Measurements from ENCODE around the gene G6PC3. TPM values are rescaled to one million over a fixed set of nuclear protein-coding genes. Genes with fewer than 3 reads are reported as not detected.
A peak's percentile ranks its signal among the peaks of the same experiment; 100 is the strongest.

The G6PC3 gene
- total RNA-seq, 4 donors from 2014 or later: 10.9 to 14.8 (median 12.1) TPM

GRCh38 chr17:44123356-44124117 is 53.0 kb downstream of the G6PC3 start, which contains the start of gene HDAC5:
TSS of gene HDAC5 (minus strand) at chr17:44123641. CDS start at chr17:44117515, 6,126 bp downstream.
- WGBS, 2 donors: 0 to 1% methylated on average over 17 to 35 of the region's 78 CpGs
- TF ChIP-seq POLR2A (IDR thresholded peaks at IDR 0.05): peak in 1 of 2 donors; percentile 66
- TF ChIP-seq, protein P1, sequence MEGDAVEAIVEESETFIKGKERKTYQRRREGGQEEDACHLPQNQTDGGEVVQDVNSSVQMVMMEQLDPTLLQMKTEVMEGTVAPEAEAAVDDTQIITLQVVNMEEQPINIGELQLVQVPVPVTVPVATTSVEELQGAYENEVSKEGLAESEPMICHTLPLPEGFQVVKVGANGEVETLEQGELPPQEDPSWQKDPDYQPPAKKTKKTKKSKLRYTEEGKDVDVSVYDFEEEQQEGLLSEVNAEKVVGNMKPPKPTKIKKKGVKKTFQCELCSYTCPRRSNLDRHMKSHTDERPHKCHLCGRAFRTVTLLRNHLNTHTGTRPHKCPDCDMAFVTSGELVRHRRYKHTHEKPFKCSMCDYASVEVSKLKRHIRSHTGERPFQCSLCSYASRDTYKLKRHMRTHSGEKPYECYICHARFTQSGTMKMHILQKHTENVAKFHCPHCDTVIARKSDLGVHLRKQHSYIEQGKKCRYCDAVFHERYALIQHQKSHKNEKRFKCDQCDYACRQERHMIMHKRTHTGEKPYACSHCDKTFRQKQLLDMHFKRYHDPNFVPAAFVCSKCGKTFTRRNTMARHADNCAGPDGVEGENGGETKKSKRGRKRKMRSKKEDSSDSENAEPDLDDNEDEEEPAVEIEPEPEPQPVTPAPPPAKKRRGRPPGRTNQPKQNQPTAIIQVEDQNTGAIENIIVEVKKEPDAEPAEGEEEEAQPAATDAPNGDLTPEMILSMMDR (IDR thresholded peaks at IDR 0.05): peak in 1 of 3 donors; percentile 28
- intact Hi-C loops (cut with DNase I; ENCODE audit: low total_unique reads): no loop called here
- peak; percentile 94 to 99 for DNase-seq (ENCODE audit: low spot score in 2 of 2)
- H3K4me3 ChIP-seq (ENCODE audit: low read depth, poor library complexity, severe bottlenecking): peak within 1 kb of the TSS; percentile 99

DNA sequence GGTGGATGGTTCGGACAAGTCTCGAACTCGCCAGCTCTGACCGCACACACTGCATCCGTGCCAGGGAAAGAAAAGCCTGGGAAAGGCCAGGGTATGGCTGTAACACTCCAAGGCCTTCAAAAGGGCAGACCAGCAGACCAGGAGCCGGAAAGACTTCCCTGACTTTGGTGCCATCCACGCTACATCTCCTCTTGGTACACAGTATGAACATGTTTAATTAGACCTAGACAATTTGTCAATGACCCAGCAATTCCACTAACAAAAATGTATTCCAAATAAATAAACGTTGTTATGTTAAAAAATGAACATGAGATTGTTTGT is 53.5 kb downstream of the G6PC3 start:
- H3K4me3 ChIP-seq (ENCODE audit: low read depth, poor library complexity, severe bottlenecking): peak overlapping the region; percentile 26
- 0 to 2% methylated on average over 8 of the region's 8 CpGs for WGBS, 2 donors
- DNase-seq (ENCODE audit: low spot score in 2 of 2): no peak
- TF ChIP-seq, protein P1 (IDR thresholded peaks at IDR 0.05): no peak
- TF ChIP-seq POLR2A (IDR thresholded peaks at IDR 0.05): no peak
- intact Hi-C loops (cut with DNase I; ENCODE audit: low total_unique reads): no loop called here

Other genes starting within 250 kb of the G6PC3 start
- 1 to 10 TPM; 1.9 to 8.9 (median 6.3) TPM for gene MPP3, start 237.6 kb upstream of the G6PC3 start, total RNA-seq
- gene CD300LG, start 223.6 kb upstream of the G6PC3 start, total RNA-seq: 1 to 10 TPM; 6.2 to 9.7 (median 9.0) TPM
- gene MPP2, start 163.2 kb upstream of the G6PC3 start, total RNA-seq: 10 to 100 TPM in 1 of 4 donors, 1 to 10 TPM in 2, under 1 TPM in 1; 0.42 to 10.7 (median 3.7) TPM
- not detected for gene PPY, start 128.3 kb upstream of the G6PC3 start, total RNA-seq
- not detected for gene PYY, start 116.8 kb upstream of the G6PC3 start, total RNA-seq
- gene NAGS, start 66.1 kb upstream of the G6PC3 start, total RNA-seq: 1 to 10 TPM; 3.2 to 4.9 (median 3.6) TPM
- gene TMEM101, start 55.8 kb upstream of the G6PC3 start, total RNA-seq: 10 to 100 TPM; 28.4 to 48.0 (median 41.2) TPM
- gene LSM12, start 4.1 kb upstream of the G6PC3 start, total RNA-seq: 10 to 100 TPM; 15.0 to 31.7 (median 19.0) TPM
- 100 to 1,000 TPM; 179 to 208 (median 190) TPM for gene HDAC5, start 52.9 kb downstream of the G6PC3 start, total RNA-seq
- gene HROB, start 71.2 kb downstream of the G6PC3 start, total RNA-seq: 1 to 10 TPM in 3 of 4 donors, under 1 TPM in 1; 0.97 to 4.3 (median 1.5) TPM
- 1 to 10 TPM in 1 of 4 donors, not detected in 3; 1.1 TPM for gene ASB16, start 100.0 kb downstream of the G6PC3 start, total RNA-seq
- 10 to 100 TPM; 23.4 to 44.5 (median 34.8) TPM for gene TMUB2, start 116.2 kb downstream of the G6PC3 start, total RNA-seq
- gene ATXN7L3, start 129.1 kb downstream of the G6PC3 start, total RNA-seq: 10 to 100 TPM; 62.4 to 77.9 (median 67.8) TPM
- gene UBTF, start 148.9 kb downstream of the G6PC3 start, total RNA-seq: 10 to 100 TPM; 62.4 to 70.8 (median 65.7) TPM
- 1 to 10 TPM in 1 of 4 donors, not detected in 3; 2.4 TPM for gene SLC4A1, start 197.4 kb downstream of the G6PC3 start, total RNA-seq
- 10 to 100 TPM; 12.6 to 29.5 (median 17.1) TPM for gene RUNDC3A, start 237.9 kb downstream of the G6PC3 start, total RNA-seq

Data from lower leg skin (tissue), 4 donors.